Stomach (tissue), 9 donors: Measurements from ENCODE around the gene GNG7. TPM values are rescaled to one million over a fixed set of nuclear protein-coding genes. Genes with fewer than 3 reads are reported as not detected.
A peak's percentile ranks its signal among the peaks of the same experiment; 100 is the strongest.
"Not testable (repeated sequence)": the region's sequence is repeated elsewhere in the genome, so short reads cannot be mapped to it uniquely, and the experiment has no call there.

Source experiments
- DNase-seq, 2 donors: peaks; one replicate each; pipeline versions ENCODE4 v3.0.0 to v3.0.0-alpha.2; 2013 to 2019
- H3K27ac ChIP-seq, 5 donors: fragments of 200-600 bp in 4 of 5; sonication (generic) in 4 of 5; one replicate each; pipeline ENCODE4 v1.5.1; 2013 to 2019; ENCODE audit warnings: mild to moderate bottlenecking in 1 of 5, moderate library complexity in 1 of 5
- H3K27me3 ChIP-seq, 3 donors: fragments of 200-600 bp; sonication (generic); one replicate each; pipeline ENCODE4 v1.5.1; 2017 to 2019; ENCODE audit warnings: mixed run types in 1 of 3
- H3K36me3 ChIP-seq, 4 donors: fragments of 200-600 bp; sonication (generic); 1 replicate in 3 of 4; 2 replicates in 1 of 4; pipeline ENCODE4 v1.5.1; 2016 to 2019
- H3K4me1 ChIP-seq, 4 donors: fragments of 200-600 bp; sonication (generic); one replicate each; pipeline ENCODE4 v1.5.1; 2016 to 2019
- H3K4me3 ChIP-seq, 4 donors: fragments of 200-600 bp; sonication (generic) in 3 of 4; one replicate each; pipeline ENCODE4 v1.5.1; 2016 to 2019; ENCODE audit warnings: mild to moderate bottlenecking in 1 of 4
- H3K9me3 ChIP-seq, 4 donors: fragments of 200-600 bp; sonication (generic); one replicate each; pipeline ENCODE4 v1.5.1; 2016 to 2019
- EP300 ChIP-seq: sonication (generic); formaldehyde crosslinking; IDR thresholded peaks from one replicate; pipeline ENCODE4 v1.6.1; 2017; ENCODE audit warnings: antibody characterized with exemption
- POLR2A ChIP-seq, 4 donors: fragments of 450-650 bp; IDR thresholded peaks; one replicate each; pipeline ENCODE4 v1.6.1; 2016; ENCODE audit warnings: antibody characterized with exemption in 4 of 4, control low read depth in 2 of 4, mild to moderate bottlenecking in 1 of 4, moderate library complexity in 1 of 4
- POLR2AphosphoS5 ChIP-seq, 3 donors: sonication (generic); formaldehyde crosslinking; IDR thresholded peaks; one replicate each; pipeline ENCODE4 v1.6.1; 2016; ENCODE audit warnings: antibody characterized with exemption in 3 of 3
- WGBS, 5 donors: extraction: QIAGEN DNeasy Blood & Tissue Kit in 3 of 5; methylation state at CpG; one replicate each; pipeline versions ENCODE4 v1.1.5 to v1.1.7; 2013 to 2018; 5-methylcytosine and 5-hydroxymethylcytosine counted together
- intact Hi-C: fragments of 100-400 bp; cut with DNase I; formaldehyde crosslinking; loops from one replicate; pipeline ENCODE4 v1.15.1; 2023; ENCODE audit warnings: low total_unique reads
- polyA plus RNA-seq, 3 donors: library from polyadenylated mRNA; stranded (reverse); fragments of 200-250 nt; gene quantifications; one replicate each; pipeline ENCODE4 v1.2.3, GENCODE V29; 2013
- total RNA-seq, 5 donors: library from RNA; depleted of rRNA; stranded (reverse); fragments of >200 nt; gene quantifications; one replicate each; pipeline versions ENCODE4 v1.1.0 to v1.2.3, GENCODE V29; 2014 to 2016
- TF ChIP-seq, protein P1 (sequence below), 7 experiments: fragments of 450-650 bp in 4 of 7; fragments of 200-600 bp in 3 of 7; sonication (generic) in 3 of 7; IDR thresholded peaks; one replicate each; pipeline ENCODE4 v1.5.1; 2016 to 2019; ENCODE audit warnings: antibody characterized with exemption in 7 of 7, control low read depth in 2 of 7, mild to moderate bottlenecking in 1 of 7
- donor health status: healthy with polysubstance abuse.
- donor health status: Bipolar disorder and iron deficiency.
- donor health status: healthy.

Gene GNG7
- total and polyA plus RNA-seq, 8 donors = 0.58 to 15.1 (median 4.3) TPM

DNA sequence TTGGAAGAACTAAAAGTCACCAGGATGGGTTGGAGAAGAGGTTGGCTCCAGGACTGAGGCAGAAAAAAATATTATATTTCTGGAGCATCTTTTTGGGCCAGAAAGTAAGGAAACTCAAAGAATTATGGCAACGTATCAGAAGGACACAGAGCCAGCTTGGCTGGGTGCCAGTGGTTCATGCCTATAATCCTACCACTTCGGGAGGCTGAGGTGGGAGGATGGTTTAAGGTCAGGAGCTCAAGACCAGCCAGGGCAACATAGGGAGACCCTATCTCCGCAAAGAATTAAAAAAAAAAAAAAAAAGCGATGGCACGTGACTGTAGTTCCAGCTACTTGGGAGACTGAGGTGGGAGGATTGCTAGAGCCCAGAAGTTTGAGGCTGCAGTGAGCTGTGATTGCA lies 118.5 kb downstream of the GNG7 start:
- no peak overlapping the region for H3K4me3 ChIP-seq
- peaks cover 28 to 35% (median 33%) of the 10 kb centered on the region in 4 donors for H3K4me1 ChIP-seq
- H3K27me3 ChIP-seq = no peaks in the 10 kb centered on the region
- no peak for DNase-seq
- 65 to 84% (median 80%) methylated on average over 5 of the region's 5 CpGs for WGBS, 5 donors
- peaks cover 0 to 9% (median 6%) of the 10 kb centered on the region in 4 donors for H3K9me3 ChIP-seq
- no peaks in the 10 kb centered on the region for H3K36me3 ChIP-seq
- no peak for TF ChIP-seq POLR2A (IDR thresholded peaks at IDR 0.05)
- TF ChIP-seq EP300 = no peak
- TF ChIP-seq, protein P1, sequence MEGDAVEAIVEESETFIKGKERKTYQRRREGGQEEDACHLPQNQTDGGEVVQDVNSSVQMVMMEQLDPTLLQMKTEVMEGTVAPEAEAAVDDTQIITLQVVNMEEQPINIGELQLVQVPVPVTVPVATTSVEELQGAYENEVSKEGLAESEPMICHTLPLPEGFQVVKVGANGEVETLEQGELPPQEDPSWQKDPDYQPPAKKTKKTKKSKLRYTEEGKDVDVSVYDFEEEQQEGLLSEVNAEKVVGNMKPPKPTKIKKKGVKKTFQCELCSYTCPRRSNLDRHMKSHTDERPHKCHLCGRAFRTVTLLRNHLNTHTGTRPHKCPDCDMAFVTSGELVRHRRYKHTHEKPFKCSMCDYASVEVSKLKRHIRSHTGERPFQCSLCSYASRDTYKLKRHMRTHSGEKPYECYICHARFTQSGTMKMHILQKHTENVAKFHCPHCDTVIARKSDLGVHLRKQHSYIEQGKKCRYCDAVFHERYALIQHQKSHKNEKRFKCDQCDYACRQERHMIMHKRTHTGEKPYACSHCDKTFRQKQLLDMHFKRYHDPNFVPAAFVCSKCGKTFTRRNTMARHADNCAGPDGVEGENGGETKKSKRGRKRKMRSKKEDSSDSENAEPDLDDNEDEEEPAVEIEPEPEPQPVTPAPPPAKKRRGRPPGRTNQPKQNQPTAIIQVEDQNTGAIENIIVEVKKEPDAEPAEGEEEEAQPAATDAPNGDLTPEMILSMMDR (IDR thresholded peaks at IDR 0.05) = no peak
- TF ChIP-seq POLR2AphosphoS5 (IDR thresholded peaks at IDR 0.05) = no peak
- no peak overlapping the region for H3K27ac ChIP-seq
- intact Hi-C loops = loop anchor here (10.0 kb wide), 1 partner anchor 109 kb away; the partner anchor contains the start of gene GADD45B

DNA sequence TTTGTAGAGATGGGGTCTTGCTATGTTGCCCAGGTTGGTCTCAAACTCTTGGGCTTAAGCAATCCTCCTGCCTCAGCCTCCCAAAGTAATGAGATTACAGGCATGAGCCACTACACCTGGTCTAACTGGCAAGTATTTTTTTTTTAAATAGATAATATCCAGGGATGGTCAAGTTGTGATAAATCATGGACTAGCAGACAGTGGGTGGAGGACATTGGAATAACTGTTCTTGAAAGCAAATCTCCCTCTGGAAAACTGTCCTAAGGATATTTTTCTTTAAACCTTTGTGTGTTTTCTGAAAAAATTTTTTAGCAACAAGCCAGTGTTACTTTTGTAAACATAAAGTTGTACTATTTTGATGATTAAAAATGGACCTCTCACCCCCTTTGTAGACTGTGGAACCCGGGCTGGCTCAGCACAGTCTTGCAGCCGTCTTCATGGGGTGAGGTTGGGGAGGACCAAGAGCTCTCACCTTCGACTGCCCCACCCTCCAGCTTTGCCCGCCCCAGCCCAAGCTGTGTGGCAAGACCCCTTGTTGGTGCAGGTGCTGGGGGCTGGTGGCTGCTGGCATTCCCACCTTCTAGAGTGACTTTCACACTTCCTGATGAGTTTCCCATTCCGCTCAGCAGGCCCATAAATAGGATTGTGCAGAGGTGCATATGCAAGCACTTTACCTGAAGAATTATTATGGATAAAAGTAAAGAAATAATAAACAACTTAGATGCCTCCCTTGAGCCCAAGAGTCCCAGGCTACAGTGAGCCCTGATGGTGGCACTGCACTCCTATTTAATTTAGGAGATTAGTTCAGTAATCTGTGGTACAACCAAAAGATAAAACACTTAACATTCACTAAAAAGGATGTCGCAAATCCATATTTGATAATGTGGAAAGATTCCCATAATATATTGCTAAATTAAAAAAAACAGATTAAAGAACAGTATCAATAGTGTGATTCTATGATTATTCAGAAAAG lies 119.2 kb downstream of the GNG7 start:
- no peaks in the 10 kb centered on the region for H3K36me3 ChIP-seq
- H3K4me3 ChIP-seq = no peak overlapping the region
- intact Hi-C loops = loop anchor here (10.0 kb wide), 1 partner anchor 108 kb away; the partner anchor contains the start of gene GADD45B
- H3K4me1 ChIP-seq = peaks cover 28 to 35% (median 33%) of the 10 kb centered on the region in 4 donors
- 80 to 90% (median 86%) methylated on average over 6 of the region's 6 CpGs for WGBS, 5 donors
- DNase-seq = no peak
- H3K9me3 ChIP-seq = peaks cover 0 to 9% (median 6%) of the 10 kb centered on the region in 4 donors
- H3K27ac ChIP-seq = no peak overlapping the region
- no peaks in the 10 kb centered on the region for H3K27me3 ChIP-seq
- TF ChIP-seq POLR2AphosphoS5 (IDR thresholded peaks at IDR 0.05) (no peak), EP300 (no peak), POLR2A (IDR thresholded peaks at IDR 0.05) (no peak)
- TF ChIP-seq, protein P1 (IDR thresholded peaks at IDR 0.05) = no peak

DNA sequence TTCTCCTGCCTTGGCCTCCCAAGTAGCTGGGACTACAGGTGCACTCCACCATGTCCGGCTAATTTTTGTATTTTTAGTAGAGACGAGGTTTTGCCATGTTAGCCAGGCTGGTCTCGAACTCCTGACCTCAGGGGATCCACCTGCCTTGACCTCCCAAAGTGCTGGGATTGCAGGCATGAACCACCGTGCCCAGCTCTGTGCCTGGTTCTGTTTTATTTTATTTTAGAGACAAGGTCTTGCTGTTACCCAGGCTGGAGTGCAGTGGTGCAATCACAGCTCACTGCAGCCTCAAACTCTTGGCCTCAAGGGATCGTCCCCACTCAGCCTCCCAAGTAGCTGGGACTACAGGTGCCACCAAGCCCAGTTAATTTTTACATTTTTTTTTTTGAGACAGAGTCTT lies 122.1 kb downstream of the GNG7 start:
- not testable (repeated sequence) for H3K36me3 ChIP-seq

DNA sequence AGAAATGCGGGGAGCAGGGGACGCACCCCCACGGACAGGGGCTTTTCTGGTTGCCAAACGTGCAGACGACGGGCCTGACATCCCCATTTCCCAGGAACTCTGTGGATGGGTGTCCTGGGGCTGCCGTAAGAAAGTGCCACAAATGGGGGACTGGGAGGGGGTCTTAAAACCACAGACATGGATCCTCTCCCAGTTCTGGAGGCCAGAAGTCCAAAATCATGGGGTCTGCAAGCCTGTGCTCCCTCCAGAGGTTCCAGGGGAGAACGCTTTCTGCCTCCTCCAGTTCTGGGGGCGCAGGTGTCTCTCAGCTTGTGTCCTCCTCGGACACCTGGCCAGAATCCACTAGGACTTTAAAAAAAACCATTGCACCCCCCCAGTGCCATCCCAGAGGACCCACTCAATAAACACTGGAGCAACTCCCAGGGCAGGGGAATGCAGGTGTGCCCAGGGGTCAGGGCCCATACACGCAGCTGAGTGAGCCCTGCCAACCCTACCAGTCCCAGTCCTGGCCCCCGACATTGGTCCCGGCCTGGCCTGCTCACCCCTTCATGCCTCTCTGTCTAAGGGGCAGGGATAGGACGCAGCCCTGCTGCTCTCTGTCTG lies 122.7 kb downstream of the GNG7 start:
- 29 to 56% (median 33%) methylated on average over 7 to 14 of the region's 14 CpGs for WGBS, 5 donors
- intact Hi-C loops = loop anchor here (10.0 kb wide), 1 partner anchor 105 kb away; the partner anchor contains the start of gene GADD45B
- no peaks in the 10 kb centered on the region for H3K36me3 ChIP-seq
- H3K4me3 ChIP-seq = peak overlapping the region; percentile 33 to 46 (median 43)
- H3K27ac ChIP-seq = peak overlapping the region; percentile 85 to 88 (median 86)
- TF ChIP-seq, protein P1 (IDR thresholded peaks at IDR 0.05) = peak in 2 of 7 experiments; percentile 5 to 49
- TF ChIP-seq POLR2A (IDR thresholded peaks at IDR 0.05) = no peak
- no peaks in the 10 kb centered on the region for H3K27me3 ChIP-seq
- DNase-seq = no peak
- peaks cover 0 to 9% (median 6%) of the 10 kb centered on the region in 4 donors for H3K9me3 ChIP-seq
- peaks cover 31 to 46% (median 44%) of the 10 kb centered on the region in 4 donors for H3K4me1 ChIP-seq

More for the DNA sequence above, 122.1 kb downstream of the GNG7 start:
- not testable (repeated sequence) for DNase-seq, H3K4me3 ChIP-seq, H3K9me3 ChIP-seq, H3K27me3 ChIP-seq
- intact Hi-C loops = loop anchor here (10.0 kb wide), 1 partner anchor 106 kb away; the partner anchor contains the start of gene GADD45B
- WGBS, 5 donors = 92 to 98% (median 94%) methylated on average over 5 of the region's 5 CpGs
- Histone ChIP-seq H3K27ac (peak overlapping the region in 1 of 5 donors; percentile 88), H3K4me1 (peaks cover 31 to 46% (median 44%) of the 10 kb centered on the region in 4 donors)
